Activated CD4-positive, alpha-beta memory T cell treated with anti-CD3 and anti-CD28 coated beads, Interleukin-2, amount 10 ng/mL, durations not matched to agents 7 days and 5 days (primary cell): ENCODE data around the gene CDK6. TPM values are rescaled to one million over a fixed set of nuclear protein-coding genes. Genes with fewer than 3 reads are reported as not detected.
"Not testable (repeated sequence)": the region's sequence is repeated elsewhere in the genome, so short reads cannot be mapped to it uniquely, and the experiment has no call there.

Experiments
- CTCF ChIA-PET: fragments of 350-600 bp; sonication (Branson Sonifier 250); formaldehyde crosslinking; loops from one replicate; lab custom pipeline; 2021; ENCODE audit warnings: antibody characterized with exemption, inconsistent platforms; lab: Charles Lee
- POLR2A ChIA-PET: fragments of 350-600 bp; sonication (Branson Sonifier 250); formaldehyde crosslinking; loops from one replicate; lab custom pipeline; 2021; ENCODE audit warnings: antibody characterized with exemption; lab: Charles Lee
- DNase-seq: peaks from one replicate; pipeline ENCODE4 v3.0.0-alpha.2; 2020
- H3K27ac Mint-ChIP-seq: one replicate; pipeline ENCODE4 v1.8.0; 2021; ENCODE audit warnings: mild to moderate bottlenecking, mixed read lengths
- H3K27me3 Mint-ChIP-seq: one replicate; pipeline ENCODE4 v1.8.0; 2021; ENCODE audit warnings: mixed read lengths
- H3K36me3 Mint-ChIP-seq: one replicate; pipeline ENCODE4 v1.8.0; 2021; ENCODE audit warnings: low read depth, mixed read lengths
- H3K4me1 Mint-ChIP-seq: one replicate; pipeline ENCODE4 v1.8.0; 2021; ENCODE audit warnings: mixed read lengths
- H3K4me3 Mint-ChIP-seq: one replicate; pipeline ENCODE4 v1.8.0; 2021; ENCODE audit warnings: mild to moderate bottlenecking, mixed read lengths
- H3K9me3 Mint-ChIP-seq: one replicate; pipeline ENCODE4 v1.8.0; 2021; ENCODE audit warnings: mixed read lengths
- total RNA-seq, 2 experiments: library from RNA; stranded (reverse); gene quantifications; one replicate each; pipeline ENCODE4 v1.2.3, GENCODE V29; 2021

The CDK6 gene
- 100 to 1,000 TPM; 105 TPM for total RNA-seq

DNA sequence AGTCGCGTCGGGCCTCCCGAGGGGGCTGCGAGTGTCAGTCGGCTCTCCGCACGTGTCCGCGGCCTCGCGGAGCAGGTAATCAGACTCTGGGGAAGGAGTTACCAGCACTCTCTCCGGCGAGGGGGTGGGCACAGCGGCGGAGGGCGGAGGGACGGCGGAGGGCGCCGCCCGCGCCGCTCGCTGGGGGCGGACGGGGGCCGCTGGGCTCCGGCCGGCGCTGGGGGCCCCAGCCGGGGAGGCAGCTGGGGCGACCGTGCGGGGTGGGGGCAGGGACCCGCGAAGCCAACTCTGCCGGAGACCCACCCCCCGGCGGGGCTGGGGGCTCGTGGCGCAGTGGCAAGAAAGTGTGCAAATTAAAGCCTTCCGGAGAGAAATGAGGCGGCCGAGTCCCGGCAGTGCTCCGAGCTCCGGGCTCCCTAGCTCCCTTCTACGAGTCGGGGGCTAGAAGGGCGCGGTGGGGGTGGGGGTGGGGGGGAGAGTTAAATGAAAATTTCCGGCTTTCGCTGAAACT lies at the start of gene CDK6:
TSS of gene CDK6 (minus strand) at position 85 of the 511 bp plus-strand sequence. CDS start 3,250 bp downstream, outside the sequence.
- H3K4me1 Mint-ChIP-seq, result peaks cover 25% of the 10 kb centered on the region
- peak; percentile 74 for DNase-seq
- H3K9me3 Mint-ChIP-seq, result no peaks in the 10 kb centered on the region
- H3K27me3 Mint-ChIP-seq, result peaks cover 26% of the 10 kb centered on the region
- peak within 1 kb of the TSS; percentile 89 for H3K4me3 Mint-ChIP-seq
- H3K27ac Mint-ChIP-seq, result peak within 1 kb of the TSS; percentile 89
- peaks cover 28% of the 10 kb centered on the region for H3K36me3 Mint-ChIP-seq
- ChIA-PET POLR2A (interaction anchor here (0.6 to 11.0 kb wide), 24 partner anchors 23 to 395 kb away, joined by 3 to 271 read pairs (median 4); partner anchors contain the start of genes GATAD1, PEX1, RBM48 and SAMD9), CTCF (interaction anchor here (0.6 to 1.4 kb wide), 3 partner anchors 133 to 226 kb away, joined by 3 read pairs; no protein-coding TSS in a partner anchor)

- not testable (repeated sequence) for H3K4me3 Mint-ChIP-seq
- H3K36me3 Mint-ChIP-seq, result peaks cover 32% of the 10 kb centered on the region
These were observed 49.7 kb upstream of the CDK6 start for GRCh38 chr7:92886039-92886438.

DNA sequence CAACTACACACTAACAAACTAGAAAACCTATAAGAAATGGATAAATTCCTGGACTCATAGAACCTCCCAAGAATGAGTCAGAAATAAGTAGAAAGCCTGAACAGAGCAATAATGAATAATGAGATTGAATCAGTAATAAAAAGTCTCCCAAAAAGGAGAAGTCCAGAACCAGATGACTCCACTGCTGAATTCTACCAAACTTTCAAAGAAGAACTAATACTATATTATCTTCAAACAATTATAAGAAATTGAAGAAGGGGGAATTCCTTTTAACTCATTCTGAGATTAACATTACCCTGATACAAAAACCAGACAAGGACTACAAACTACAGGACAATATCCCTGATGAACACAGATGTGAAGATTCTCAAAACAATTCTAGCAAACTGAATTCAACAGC lies 47.8 kb upstream of the CDK6 start:
- Mint-ChIP-seq H3K36me3 (peaks cover 32% of the 10 kb centered on the region), H3K4me3 (no peak overlapping the region), H3K27ac (no peak overlapping the region), H3K9me3 (peaks cover 52% of the 10 kb centered on the region), H3K4me1 (peaks cover 26% of the 10 kb centered on the region), H3K27me3 (peaks cover 2% of the 10 kb centered on the region)
- CTCF ChIA-PET, result no interaction called here
- DNase-seq, result no peak
- POLR2A ChIA-PET, result no interaction called here

More at GRCh38 chr7:92886039-92886438, 49.7 kb upstream of the CDK6 start:
- Mint-ChIP-seq H3K4me1 (peaks cover 14% of the 10 kb centered on the region), H3K9me3 (peaks cover 52% of the 10 kb centered on the region)
- H3K27me3 Mint-ChIP-seq, CTCF ChIA-PET, POLR2A ChIA-PET, H3K27ac Mint-ChIP-seq, DNase-seq: not testable (repeated sequence)

GRCh38 chr7:92882760-92883159 lies 46.4 kb upstream of the CDK6 start:
- DNase-seq, result no peak
- Mint-ChIP-seq H3K27me3 (peaks cover 4% of the 10 kb centered on the region), H3K4me1 (peaks cover 26% of the 10 kb centered on the region), H3K4me3 (no peak overlapping the region), H3K9me3 (peaks cover 45% of the 10 kb centered on the region), H3K36me3 (peaks cover 25% of the 10 kb centered on the region), H3K27ac (no peak overlapping the region)
- CTCF ChIA-PET, result no interaction called here
- POLR2A ChIA-PET, result no interaction called here

DNA sequence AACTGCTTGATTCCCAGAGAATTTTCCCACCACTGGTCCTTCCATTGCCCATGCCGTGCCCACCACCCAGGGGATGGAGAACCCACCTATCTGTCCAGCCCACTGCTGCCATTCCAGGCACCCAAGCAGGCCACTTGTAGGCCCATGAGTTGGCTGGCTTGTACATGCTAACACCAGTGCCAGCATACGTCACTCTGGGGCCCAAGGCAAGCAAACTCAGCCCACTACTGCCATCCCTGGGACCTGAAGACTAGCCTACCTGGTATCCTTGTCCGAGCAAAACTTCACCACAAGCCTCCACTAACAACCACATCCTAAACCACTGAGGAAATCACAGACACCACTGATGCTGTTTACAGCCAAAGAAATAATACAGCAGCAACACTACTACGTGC lies 44.7 kb upstream of the CDK6 start:
- Mint-ChIP-seq H3K27ac (peak overlapping the region; percentile 41), H3K9me3 (peaks cover 33% of the 10 kb centered on the region), H3K36me3 (peaks cover 21% of the 10 kb centered on the region), H3K4me1 (peaks cover 30% of the 10 kb centered on the region), H3K27me3 (peaks cover 2% of the 10 kb centered on the region), H3K4me3 (no peak overlapping the region)
- CTCF ChIA-PET, result no interaction called here
- POLR2A ChIA-PET, result no interaction called here
- DNase-seq, result peak; percentile 44

DNA sequence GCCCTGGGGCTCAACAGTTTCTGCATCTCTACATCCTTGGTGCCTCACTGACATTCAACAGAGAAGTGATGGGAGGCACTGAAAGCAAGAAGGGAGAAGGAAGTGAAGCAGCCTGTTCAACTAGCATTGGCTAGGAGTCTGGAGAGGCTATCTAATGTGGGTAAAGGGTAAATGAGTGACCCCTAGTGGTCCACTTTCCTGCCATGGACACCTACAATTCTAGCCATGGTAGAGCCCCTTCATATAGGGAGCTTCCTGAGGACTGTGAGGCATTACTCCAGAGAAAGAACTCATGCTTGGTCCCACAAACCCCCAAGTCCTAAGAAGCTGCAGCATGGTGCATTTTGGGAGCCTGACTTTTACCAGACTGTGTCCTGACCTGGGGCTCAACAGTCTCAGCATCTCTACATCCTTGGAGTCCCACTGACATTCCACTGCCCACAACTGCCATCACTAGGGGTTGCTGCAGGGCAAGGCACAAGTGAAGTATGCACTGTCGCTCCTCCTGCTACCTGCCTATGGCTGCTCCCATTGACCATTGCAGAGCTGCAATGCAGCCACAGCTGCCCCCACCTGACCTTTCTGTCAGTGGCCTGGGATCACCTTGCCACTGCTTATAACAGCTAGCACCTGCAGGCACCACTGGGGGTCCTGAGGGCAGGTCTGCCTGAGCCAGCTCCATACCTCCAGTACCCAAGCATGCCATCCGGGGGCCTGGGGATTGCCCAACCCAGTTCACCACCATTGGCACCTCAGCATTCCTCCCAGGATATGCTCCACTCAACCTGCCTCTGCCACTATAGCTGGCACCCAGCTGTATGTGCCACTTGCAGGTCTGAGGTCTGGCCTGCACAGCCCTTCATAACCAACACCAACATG lies 44.1 kb upstream of the CDK6 start:
- DNase-seq, result no peak
- ChIA-PET CTCF (no interaction called here), POLR2A (interaction anchor here (0.7 kb wide), 1 partner anchor 45 kb away, joined by 3 read pairs; the partner anchor contains the start of gene CDK6)
- Mint-ChIP-seq H3K27ac (peak overlapping the region; percentile 41), H3K4me1 (peaks cover 34% of the 10 kb centered on the region), H3K9me3 (peaks cover 29% of the 10 kb centered on the region), H3K36me3 (peaks cover 21% of the 10 kb centered on the region), H3K4me3 (no peak overlapping the region), H3K27me3 (peaks cover 2% of the 10 kb centered on the region)

DNA sequence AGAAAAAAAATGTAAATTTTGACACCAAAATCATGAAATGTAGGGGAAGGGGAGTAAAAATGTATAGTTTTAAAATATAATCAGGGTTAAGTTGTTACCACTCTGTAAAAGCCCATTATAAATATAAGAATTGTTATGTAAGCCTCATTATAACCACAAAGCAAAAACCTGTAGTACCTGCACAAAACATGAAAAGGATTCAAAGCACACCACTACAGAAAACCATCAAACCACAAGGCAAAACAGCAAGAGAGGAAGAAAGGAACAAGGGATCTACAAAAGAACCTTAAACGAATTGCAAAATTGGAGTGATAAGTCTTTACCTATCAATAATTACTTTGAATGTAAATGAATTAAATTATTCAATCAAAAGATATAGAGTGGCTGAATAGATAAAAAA lies 41.0 kb upstream of the CDK6 start:
- CTCF ChIA-PET, result no interaction called here
- H3K4me1 Mint-ChIP-seq, result peaks cover 43% of the 10 kb centered on the region
- DNase-seq, result no peak
- peaks cover 12% of the 10 kb centered on the region for H3K36me3 Mint-ChIP-seq
- H3K27ac Mint-ChIP-seq, result no peak overlapping the region
- POLR2A ChIA-PET, result no interaction called here
- no peak overlapping the region for H3K4me3 Mint-ChIP-seq
- peaks cover 2% of the 10 kb centered on the region for H3K27me3 Mint-ChIP-seq
- H3K9me3 Mint-ChIP-seq, result peaks cover 13% of the 10 kb centered on the region

DNA sequence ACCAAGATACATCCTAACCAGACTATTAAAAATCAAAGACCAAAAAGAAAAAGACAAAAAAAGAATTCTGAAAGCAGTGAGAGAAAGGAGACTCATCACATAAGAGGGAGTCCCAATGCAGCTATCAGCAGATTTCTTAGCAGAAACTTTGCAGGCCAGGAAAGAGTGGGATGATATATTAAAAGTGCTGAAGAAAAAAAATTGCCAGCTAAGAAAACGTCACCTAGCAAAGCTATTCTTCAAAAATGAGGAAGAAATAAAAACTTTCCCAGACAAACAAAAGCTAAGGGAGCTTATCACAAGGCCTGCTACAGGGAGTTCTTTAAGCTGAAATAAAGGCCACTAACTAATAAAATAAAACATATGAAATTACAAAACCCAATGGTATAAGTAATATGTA lies 40.5 kb upstream of the CDK6 start:
- POLR2A ChIA-PET, result no interaction called here
- CTCF ChIA-PET, result no interaction called here
- Mint-ChIP-seq H3K4me3 (no peak overlapping the region), H3K27me3 (peaks cover 2% of the 10 kb centered on the region), H3K4me1 (peaks cover 40% of the 10 kb centered on the region), H3K9me3 (peaks cover 10% of the 10 kb centered on the region), H3K36me3 (peaks cover 7% of the 10 kb centered on the region), H3K27ac (no peak overlapping the region)
- DNase-seq, result no peak

DNA sequence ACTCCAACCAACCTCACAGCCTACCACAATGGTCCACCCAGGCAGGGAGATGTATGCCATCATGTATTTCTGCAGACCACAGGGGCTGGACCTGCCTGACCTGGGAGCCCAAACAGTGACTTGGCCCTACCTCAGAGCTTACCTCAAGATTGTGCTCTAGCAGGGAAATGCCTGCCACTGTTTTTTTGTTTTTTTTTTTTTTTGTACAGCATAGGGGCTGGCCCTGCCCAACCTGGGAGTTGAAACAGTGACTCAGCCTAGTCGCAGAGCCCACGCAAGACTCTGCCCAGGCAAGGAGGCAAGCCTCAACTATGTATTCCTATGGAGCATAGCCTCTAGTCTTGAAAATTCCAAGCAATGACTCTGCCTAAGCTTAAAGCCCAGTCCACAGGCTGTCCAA lies 39.3 kb upstream of the CDK6 start:
- Mint-ChIP-seq H3K27ac (no peak overlapping the region), H3K9me3 (peaks cover 8% of the 10 kb centered on the region), H3K36me3 (peaks cover 5% of the 10 kb centered on the region), H3K27me3 (peaks cover 2% of the 10 kb centered on the region), H3K4me3 (no peak overlapping the region), H3K4me1 (peaks cover 29% of the 10 kb centered on the region)
- POLR2A ChIA-PET, result no interaction called here
- DNase-seq, result no peak
- CTCF ChIA-PET, result no interaction called here

DNA sequence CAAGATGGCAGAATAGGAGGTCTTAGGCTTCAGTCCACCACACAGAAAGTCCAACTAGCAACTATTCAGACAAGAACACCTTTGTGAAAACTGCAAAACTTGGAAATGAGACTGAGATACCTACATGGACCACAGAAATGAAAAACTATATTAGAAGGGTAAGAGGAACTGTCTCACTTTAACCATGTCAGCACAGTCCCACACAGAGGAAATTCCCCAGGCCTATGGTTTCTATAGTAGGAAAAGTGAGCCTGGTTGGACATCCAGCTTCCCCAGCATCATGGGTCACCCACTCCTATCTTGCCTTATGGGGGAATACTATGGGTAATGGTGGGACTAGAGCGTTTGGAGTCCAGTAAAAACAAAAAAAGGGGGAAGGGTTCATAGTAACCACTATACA lies 38.8 kb upstream of the CDK6 start:
- peaks cover 2% of the 10 kb centered on the region for H3K27me3 Mint-ChIP-seq
- ChIA-PET CTCF (no interaction called here), POLR2A (no interaction called here)
- no peak overlapping the region for H3K4me3 Mint-ChIP-seq
- no peak overlapping the region for H3K27ac Mint-ChIP-seq
- DNase-seq, result no peak
- H3K36me3 Mint-ChIP-seq, result peaks cover 8% of the 10 kb centered on the region
- peaks cover 11% of the 10 kb centered on the region for H3K9me3 Mint-ChIP-seq
- peaks cover 24% of the 10 kb centered on the region for H3K4me1 Mint-ChIP-seq

- no peak overlapping the region for H3K4me3 Mint-ChIP-seq
These were observed 38.2 kb upstream of the CDK6 start for GRCh38 chr7:92874567-92874966.

DNA sequence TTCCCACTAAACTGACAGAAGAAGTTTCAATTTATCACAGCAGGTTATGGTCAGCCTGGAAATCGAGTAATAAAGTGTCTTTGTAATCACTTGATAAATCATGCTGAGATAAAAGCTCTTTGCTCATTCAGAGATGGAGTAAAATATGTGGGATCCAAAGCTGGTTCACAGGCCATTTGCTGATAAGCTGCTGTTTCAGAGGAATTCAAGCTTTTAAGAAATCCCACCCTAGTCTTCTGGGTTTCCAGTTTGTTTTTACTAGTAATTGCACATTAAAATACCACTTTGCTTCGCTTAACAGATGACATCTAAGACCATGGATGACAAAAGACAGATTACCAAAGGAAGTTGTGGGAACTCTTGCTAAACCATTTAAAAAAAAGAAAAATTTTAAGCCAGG lies 37.4 kb upstream of the CDK6 start:
- Mint-ChIP-seq H3K36me3 (peaks cover 16% of the 10 kb centered on the region), H3K27me3 (peaks cover 2% of the 10 kb centered on the region), H3K4me1 (peaks cover 21% of the 10 kb centered on the region), H3K9me3 (peaks cover 22% of the 10 kb centered on the region), H3K27ac (no peak overlapping the region), H3K4me3 (no peak overlapping the region)
- no peak for DNase-seq
- ChIA-PET CTCF (no interaction called here), POLR2A (no interaction called here)

More at GRCh38 chr7:92874567-92874966, 38.2 kb upstream of the CDK6 start:
- Mint-ChIP-seq H3K36me3 (peaks cover 11% of the 10 kb centered on the region), H3K27me3 (peaks cover 2% of the 10 kb centered on the region), H3K27ac (no peak overlapping the region), H3K9me3 (peaks cover 15% of the 10 kb centered on the region), H3K4me1 (peaks cover 21% of the 10 kb centered on the region)
- DNase-seq, result no peak
- CTCF ChIA-PET, result no interaction called here
- POLR2A ChIA-PET, result no interaction called here

DNA sequence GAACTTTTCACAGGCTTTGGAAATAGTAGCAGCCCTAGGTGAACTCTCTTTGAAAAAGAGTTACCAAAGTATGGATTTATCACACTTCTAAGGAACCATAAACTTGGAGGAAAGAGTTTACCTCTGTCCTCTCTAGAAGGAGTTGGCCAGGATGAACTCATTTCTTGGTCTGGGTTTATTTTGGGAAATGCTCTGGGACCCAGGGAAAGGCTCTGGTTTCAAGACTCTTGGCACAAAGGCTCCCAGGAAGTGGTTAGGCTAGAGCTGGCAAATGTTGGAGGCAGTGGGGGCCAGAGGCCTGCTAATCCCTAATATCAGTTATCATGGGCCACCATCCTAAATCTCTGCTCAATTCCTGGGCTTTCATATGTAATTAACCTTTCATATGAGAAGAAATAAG lies 36.3 kb upstream of the CDK6 start:
- peaks cover 28% of the 10 kb centered on the region for H3K9me3 Mint-ChIP-seq
- H3K36me3 Mint-ChIP-seq, result peaks cover 22% of the 10 kb centered on the region
- ChIA-PET CTCF (no interaction called here), POLR2A (no interaction called here)
- no peak overlapping the region for H3K27ac Mint-ChIP-seq
- DNase-seq, result no peak
- H3K4me3 Mint-ChIP-seq, result no peak overlapping the region
- peaks cover 21% of the 10 kb centered on the region for H3K4me1 Mint-ChIP-seq
- H3K27me3 Mint-ChIP-seq, result no peaks in the 10 kb centered on the region
